ENCODE data around the gene ZNF614.

GRCh38 chr19:51980116-51980736 is 48.0 kb downstream of the ZNF614 start:
- TF ChIP-seq, protein P1, sequence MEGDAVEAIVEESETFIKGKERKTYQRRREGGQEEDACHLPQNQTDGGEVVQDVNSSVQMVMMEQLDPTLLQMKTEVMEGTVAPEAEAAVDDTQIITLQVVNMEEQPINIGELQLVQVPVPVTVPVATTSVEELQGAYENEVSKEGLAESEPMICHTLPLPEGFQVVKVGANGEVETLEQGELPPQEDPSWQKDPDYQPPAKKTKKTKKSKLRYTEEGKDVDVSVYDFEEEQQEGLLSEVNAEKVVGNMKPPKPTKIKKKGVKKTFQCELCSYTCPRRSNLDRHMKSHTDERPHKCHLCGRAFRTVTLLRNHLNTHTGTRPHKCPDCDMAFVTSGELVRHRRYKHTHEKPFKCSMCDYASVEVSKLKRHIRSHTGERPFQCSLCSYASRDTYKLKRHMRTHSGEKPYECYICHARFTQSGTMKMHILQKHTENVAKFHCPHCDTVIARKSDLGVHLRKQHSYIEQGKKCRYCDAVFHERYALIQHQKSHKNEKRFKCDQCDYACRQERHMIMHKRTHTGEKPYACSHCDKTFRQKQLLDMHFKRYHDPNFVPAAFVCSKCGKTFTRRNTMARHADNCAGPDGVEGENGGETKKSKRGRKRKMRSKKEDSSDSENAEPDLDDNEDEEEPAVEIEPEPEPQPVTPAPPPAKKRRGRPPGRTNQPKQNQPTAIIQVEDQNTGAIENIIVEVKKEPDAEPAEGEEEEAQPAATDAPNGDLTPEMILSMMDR (conservative IDR thresholded peaks at IDR 0.05): no peak
- no peak for TF ChIP-seq EZH2 (IDR thresholded peaks at IDR 0.05; ENCODE audit: low read depth)

Measured in PC-9 (cell line).